ENCODE data around the gene CDCA3. TPM values are rescaled to one million over a fixed set of nuclear protein-coding genes. Genes with fewer than 3 reads are reported as not detected.

CDCA3 gene
- total and polyA plus RNA-seq, 2 experiments from 2014 or later = 47.4 to 75.6 TPM

GRCh38 chr12:6833189-6833890 lies 17.7 kb downstream of the CDCA3 start:
- peaks cover 77% of the 10 kb centered on the region for H3K36me3 Mint-ChIP-seq (ENCODE audit: low read depth)
- Histone ChIP-seq H3K27ac (ENCODE audit: low read depth) (no peak overlapping the region), H3K79me2 (replicated peaks; ENCODE audit: insufficient read depth) (peaks cover 9% of the 10 kb centered on the region), H3K4me3 (no peak overlapping the region), H3F3A (replicated peaks; ENCODE audit: low read depth) (peaks cover 21% of the 10 kb centered on the region), H3K36me3 (ENCODE audit: insufficient read depth) (peaks cover 3% of the 10 kb centered on the region; the same call in 1 of the 2 replicates), H3K27me3 (ENCODE audit: insufficient read depth) (no peaks in the 10 kb centered on the region), H3K4me2 (no peak overlapping the region), H3K4me1 (ENCODE audit: insufficient read depth) (peaks cover 10% of the 10 kb centered on the region; the same call in 1 of the 2 replicates), H4K20me1 (replicated peaks; ENCODE audit: insufficient read depth) (peaks cover 3% of the 10 kb centered on the region; the same call in 1 of the 2 replicates), H3K9me2 (ENCODE audit: insufficient read depth) (no peaks in the 10 kb centered on the region), H2AFZ (no peak overlapping the region)
- no peak for ATAC-seq
- DNase-seq (ENCODE audit: low spot score) = no peak
- H3K27me3 Mint-ChIP-seq (ENCODE audit: insufficient read depth, low read depth, poor library complexity) = peaks cover 10% of the 10 kb centered on the region
- no peak overlapping the region for H3K27ac Mint-ChIP-seq
- no peaks in the 10 kb centered on the region for H3K9me3 Mint-ChIP-seq
- peaks cover 16% of the 10 kb centered on the region for H3K4me1 Mint-ChIP-seq
- H3K4me3 Mint-ChIP-seq = no peak overlapping the region
- TF ChIP-seq ETS1 (IDR thresholded peaks at IDR 0.05) (no peak), CTCF (conservative IDR thresholded peaks at IDR 0.05; ENCODE audit: low read depth in 2 of 2) (no peak), NANOG (IDR thresholded peaks at IDR 0.05; ENCODE audit: borderline replicate concordance) (no peak), JUNB (IDR thresholded peaks at IDR 0.05; ENCODE audit: unreplicated experiment) (no peak), STAT1 (IDR thresholded peaks at IDR 0.05; ENCODE audit: unreplicated experiment) (no peak), EZH2 (IDR thresholded peaks at IDR 0.05; ENCODE audit: low read depth, unreplicated experiment) (no peak)

GRCh38 chr12:6832125-6832524 lies 19.0 kb downstream of the CDCA3 start:
- H3K9me2 ChIP-seq (ENCODE audit: insufficient read depth) = no peaks in the 10 kb centered on the region
- peaks cover 3% of the 10 kb centered on the region; the same call in 1 of the 2 replicates for H3K36me3 ChIP-seq (ENCODE audit: insufficient read depth)
- H4K20me1 ChIP-seq (replicated peaks; ENCODE audit: insufficient read depth) = peaks cover 3% of the 10 kb centered on the region; the same call in 1 of the 2 replicates
- H3K27ac Mint-ChIP-seq = no peak overlapping the region
- peaks cover 12% of the 10 kb centered on the region for H3K4me1 ChIP-seq (ENCODE audit: insufficient read depth)
- H3K4me3 Mint-ChIP-seq = no peak overlapping the region
- peaks cover 64% of the 10 kb centered on the region for H3K36me3 Mint-ChIP-seq (ENCODE audit: low read depth)
- H3K27me3 Mint-ChIP-seq (ENCODE audit: insufficient read depth, low read depth, poor library complexity) = peaks cover 16% of the 10 kb centered on the region
- DNase-seq (ENCODE audit: low spot score) (no peak), ATAC-seq (no peak)
- H3K27ac ChIP-seq (ENCODE audit: low read depth) = no peak overlapping the region
- peaks cover 21% of the 10 kb centered on the region for H3F3A ChIP-seq (replicated peaks; ENCODE audit: low read depth)
- H3K79me2 ChIP-seq (replicated peaks; ENCODE audit: insufficient read depth) = peaks cover 9% of the 10 kb centered on the region
- H3K9me3 Mint-ChIP-seq = no peaks in the 10 kb centered on the region
- H3K27me3 ChIP-seq (ENCODE audit: insufficient read depth) = no peaks in the 10 kb centered on the region
- H2AFZ ChIP-seq = no peak overlapping the region
- H3K4me1 Mint-ChIP-seq = peaks cover 23% of the 10 kb centered on the region
- no peak overlapping the region for H3K4me2 ChIP-seq
- no peak overlapping the region for H3K4me3 ChIP-seq
- TF ChIP-seq STAT1 (IDR thresholded peaks at IDR 0.05; ENCODE audit: unreplicated experiment) = no peak
- TF ChIP-seq ZNF462 (CRISPR knock-in tag; IDR thresholded peaks at IDR 0.05) = no peak
- TF ChIP-seq JUNB (IDR thresholded peaks at IDR 0.05; ENCODE audit: unreplicated experiment) = no peak
- TF ChIP-seq CREB1 (CRISPR knock-in tag; IDR thresholded peaks at IDR 0.05; ENCODE audit: low read depth) = no peak
- no peak for TF ChIP-seq ETS1 (IDR thresholded peaks at IDR 0.05)
- no peak for TF ChIP-seq ZNF114 (CRISPR knock-in tag; IDR thresholded peaks at IDR 0.05)
- no peak for TF ChIP-seq EZH2phosphoT487 (IDR thresholded peaks at IDR 0.05; ENCODE audit: unreplicated experiment)

All from GM23338 (cell line).